K562 (cell line): ENCODE results near the gene SLC13A4. TPM values are rescaled to one million over a fixed set of nuclear protein-coding genes. Genes with fewer than 3 reads are reported as not detected.

Source experiments
- BACH1 ChIP-seq: fragments of 200-800 bp; sonication (Bioruptor generic); IDR thresholded peaks from 2 replicates; pipeline ENCODE4 v1.6.1; 2016; ENCODE audit warnings: missing genetic modification characterization, missing compliant biosample characterization
- CREB3L1 ChIP-seq: fragments of 450-650 bp; IDR thresholded peaks from 2 replicates; pipeline ENCODE4 v1.6.1; 2014; ENCODE audit warnings: low read depth, mild to moderate bottlenecking, moderate library complexity, borderline replicate concordance
- ESRRA ChIP-seq: fragments of 450-650 bp; IDR thresholded peaks from 2 replicates; pipeline ENCODE4 v1.6.1; 2014; ENCODE audit warnings: low read depth, mild to moderate bottlenecking, moderate library complexity, borderline replicate concordance
- FOXJ3 ChIP-seq: sonication (generic); formaldehyde crosslinking; IDR thresholded peaks from 2 replicates; pipeline ENCODE4 v1.4.0; 2020; ENCODE audit warnings: mild to moderate bottlenecking, missing genetic modification reagents
- FOXK1 ChIP-seq: sonication (generic); formaldehyde crosslinking; IDR thresholded peaks from 2 replicates; pipeline ENCODE4 v1.8.0; 2022; ENCODE audit warnings: missing genetic modification reagents, mild to moderate bottlenecking, borderline replicate concordance
- FOXM1 ChIP-seq, 2 experiments: fragments of 450-650 bp in 1 of 2; sonication (generic) in 1 of 2; formaldehyde crosslinking in 1 of 2; IDR thresholded peaks; 2 replicates each; pipeline versions ENCODE4 v1.6.1 to v1.9.0; 2017 to 2022; ENCODE audit warnings: low read depth in 2 of 2, mild to moderate bottlenecking in 2 of 2, missing genetic modification reagents in 1 of 2, moderate library complexity in 1 of 2
- HDGF ChIP-seq: fragments of 450-650 bp; IDR thresholded peaks from 2 replicates; pipeline ENCODE4 v1.6.1; 2016
- HNRNPUL1 ChIP-seq: fragments of 200-400 bp; formaldehyde crosslinking; IDR thresholded peaks from 2 replicates; pipeline ENCODE4 v1.6.1; 2017; ENCODE audit warnings: low read length
- JUNB ChIP-seq: fragments of 450-650 bp; formaldehyde crosslinking; conservative IDR thresholded peaks from 2 replicates; pipeline ENCODE4 v1.4.0; 2020; ENCODE audit warnings: mild to moderate bottlenecking
- KAT7 ChIP-seq: sonication (generic); formaldehyde crosslinking; IDR thresholded peaks from 2 replicates; pipeline ENCODE4 v1.8.0; 2022; ENCODE audit warnings: missing genetic modification reagents, mild to moderate bottlenecking, borderline replicate concordance
- SIN3B ChIP-seq: fragments of 450-650 bp; IDR thresholded peaks from 2 replicates; pipeline ENCODE4 v1.6.1; 2017; ENCODE audit warnings: low read depth, mild to moderate bottlenecking, moderate library complexity
- SP2 ChIP-seq: IDR thresholded peaks from 2 replicates; pipeline ENCODE4 v1.6.1; 2011; ENCODE audit warnings: mild to moderate bottlenecking, low read depth, low read length, moderate library complexity; ENCODE audit not compliant: poor library complexity, severe bottlenecking; ENCODE audit errors: extremely low read depth
- ZBTB11 ChIP-seq, 3 experiments: fragments of 200-800 bp in 1 of 3; fragments of 250-450 bp in 1 of 3; fragments of 450-650 bp in 1 of 3; sonication (Bioruptor Pico) in 1 of 3; sonication (Bioruptor generic) in 1 of 3; formaldehyde crosslinking in 1 of 3; IDR thresholded peaks; 2 replicates each; pipeline versions ENCODE4 v1.6.1 to v1.8.0; 2016 to 2022; ENCODE audit warnings: mild to moderate bottlenecking in 2 of 3, missing genetic modification characterization in 2 of 3, missing compliant biosample characterization in 1 of 3, moderate library complexity in 1 of 3
- ZKSCAN1 ChIP-seq: fragments of 150-350 bp; IDR thresholded peaks from 2 replicates; pipeline ENCODE4 v1.6.1; 2016; ENCODE audit warnings: low read depth, low read length
- ZKSCAN8 ChIP-seq: fragments of 200-800 bp; sonication (Bioruptor generic); IDR thresholded peaks from 2 replicates; pipeline ENCODE4 v1.6.1; 2016; ENCODE audit warnings: missing genetic modification characterization, missing compliant biosample characterization
- ZNF384 ChIP-seq: IDR thresholded peaks from 2 replicates; pipeline ENCODE4 v1.6.1; 2012; ENCODE audit warnings: low read depth, low read length, improper control_type of control experiment
- ZNF766 ChIP-seq: fragments of 200-800 bp; sonication (Bioruptor generic); conservative IDR thresholded peaks from 2 replicates; pipeline ENCODE4 v1.6.1; 2016; ENCODE audit warnings: missing genetic modification characterization, missing compliant biosample characterization
- polyA plus RNA-seq, 8 experiments: library from polyadenylated mRNA; depleted of rRNA in 4 of 8; stranded (reverse) in 5 of 8; unstranded in 3 of 8; fragments of >200 nt; fragmentation: Nextera tagmentation in 2 of 8; fragmentation: Illumina TruSeq in 1 of 8; extraction: Ambion mirVana in 2 of 8; extraction: Trizol in 1 of 8; gene quantifications; 2 replicates each; pipeline versions ENCODE4 v1.2.1 to v1.2.3, GENCODE V29; 2011 to 2014; ENCODE audit warnings: inconsistent platforms in 1 of 8, missing spikeins in 1 of 8
- total RNA-seq, 7 experiments: library from RNA; depleted of rRNA in 6 of 7; stranded (reverse); fragments of >200 nt in 6 of 7; fragmentation: Illumina TruSeq in 2 of 7; extraction: Trizol in 2 of 7; gene quantifications; 2 replicates each; pipeline versions ENCODE4 v1.2.1 to v1.2.3, GENCODE V29; 2011 to 2021; ENCODE audit warnings: low replicate concordance in 1 of 7
- TF ChIP-seq, protein P1 (sequence below): fragments of 200-400 bp; formaldehyde crosslinking; IDR thresholded peaks from 2 replicates; pipeline ENCODE4 v1.6.1; 2017; ENCODE audit warnings: mild to moderate bottlenecking, low read depth, low read length, moderate library complexity

Gene SLC13A4
- total and polyA plus RNA-seq, 9 of the 15 experiments (the other 6 are each of a cell fraction or from before 2014, with no cell fraction given) = 0.11 to 1.0 (median 0.36) TPM

GRCh38 chr7:135661311-135662122 lies 66.5 kb downstream of the SLC13A4 start (continued):
- TF ChIP-seq ZKSCAN1 = no peak
- TF ChIP-seq, protein P1, sequence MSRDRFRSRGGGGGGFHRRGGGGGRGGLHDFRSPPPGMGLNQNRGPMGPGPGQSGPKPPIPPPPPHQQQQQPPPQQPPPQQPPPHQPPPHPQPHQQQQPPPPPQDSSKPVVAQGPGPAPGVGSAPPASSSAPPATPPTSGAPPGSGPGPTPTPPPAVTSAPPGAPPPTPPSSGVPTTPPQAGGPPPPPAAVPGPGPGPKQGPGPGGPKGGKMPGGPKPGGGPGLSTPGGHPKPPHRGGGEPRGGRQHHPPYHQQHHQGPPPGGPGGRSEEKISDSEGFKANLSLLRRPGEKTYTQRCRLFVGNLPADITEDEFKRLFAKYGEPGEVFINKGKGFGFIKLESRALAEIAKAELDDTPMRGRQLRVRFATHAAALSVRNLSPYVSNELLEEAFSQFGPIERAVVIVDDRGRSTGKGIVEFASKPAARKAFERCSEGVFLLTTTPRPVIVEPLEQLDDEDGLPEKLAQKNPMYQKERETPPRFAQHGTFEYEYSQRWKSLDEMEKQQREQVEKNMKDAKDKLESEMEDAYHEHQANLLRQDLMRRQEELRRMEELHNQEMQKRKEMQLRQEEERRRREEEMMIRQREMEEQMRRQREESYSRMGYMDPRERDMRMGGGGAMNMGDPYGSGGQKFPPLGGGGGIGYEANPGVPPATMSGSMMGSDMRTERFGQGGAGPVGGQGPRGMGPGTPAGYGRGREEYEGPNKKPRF = no peak
- TF ChIP-seq SP2 = no peak
- no peak for TF ChIP-seq KAT7 (CRISPR knock-in tag)
- TF ChIP-seq FOXM1 (IDR thresholded peaks at IDR 0.05; ENCODE audit: low read depth) = peak; percentile 69; the same call in 1 of the 2 replicates
- no peak for TF ChIP-seq FOXM1 (CRISPR knock-in tag; IDR thresholded peaks at IDR 0.05; ENCODE audit: low read depth)
- TF ChIP-seq ZNF766 = peak; percentile 94
- no peak for TF ChIP-seq FOXJ3
- peak; percentile 61; the same call in 1 of the 2 replicates for TF ChIP-seq ESRRA
- TF ChIP-seq ZKSCAN8 (CRISPR knock-in tag) = peak; percentile 62; the same call in 1 of the 2 replicates
- TF ChIP-seq ZNF384 = no peak
- no peak for TF ChIP-seq ZBTB11 (CRISPR knock-in tag; IDR thresholded peaks at IDR 0.05)
- no peak for TF ChIP-seq SIN3B
- no peak for TF ChIP-seq FOXK1 (CRISPR knock-in tag)
- no peak; the same call in 1 of the 2 replicates for TF ChIP-seq CREB3L1
- TF ChIP-seq BACH1 (tag) = peak; percentile 49; the same call in 1 of the 2 replicates
- no peak for TF ChIP-seq HNRNPUL1
- peak; percentile 95; the same call in 1 of the 2 replicates for TF ChIP-seq HDGF
- TF ChIP-seq JUNB (CRISPR knock-in tag) = no peak
